GM12878 (cell line): ENCODE results near the gene SYCP2. TPM values are rescaled to one million over a fixed set of nuclear protein-coding genes. Genes with fewer than 3 reads are reported as not detected.
A peak's percentile ranks its signal among the peaks of the same experiment; 100 is the strongest.

Source experiments
- ATAC-seq: fragments of 200-7000 bp; cut with Tn5 transposase; 3 replicates; pipeline ENCODE4 v1.9.1; 2020; ENCODE audit warnings: mild to moderate bottlenecking, moderate library complexity
- BruUV-seq: library from RNA; stranded (reverse); fragments of 400-500 nt; replicated peaks from 2 replicates; lab custom pipeline; 2021; lab: Mats Ljungman, UMichigan
- CTCF ChIA-PET: fragments of 300-600 bp; sonication (Branson Sonifier 250); formaldehyde crosslinking; extraction: SDS; loops from one replicate; lab custom pipeline; 2021; ENCODE audit warnings: inconsistent platforms; lab: Yijun Ruan, JAX
- POLR2A ChIA-PET: fragments of 350-600 bp; formaldehyde crosslinking; extraction: SDS; loops from one replicate; lab custom pipeline; 2021; ENCODE audit warnings: inconsistent platforms; lab: Charles Lee
- RAD21 ChIA-PET: fragments of 300-600 bp; sonication (Branson Sonifier 250); formaldehyde crosslinking; loops from one replicate; lab custom pipeline; 2023; ENCODE audit warnings: antibody characterized with exemption; ENCODE audit not compliant: unreplicated experiment; lab: Charles Lee
- SMC1A ChIA-PET: fragments of 300-600 bp; sonication (Branson Sonifier 250); formaldehyde crosslinking; loops from one replicate; lab custom pipeline; 2023; ENCODE audit not compliant: unreplicated experiment, uncharacterized antibody; lab: Charles Lee
- DNase-seq: peaks from one replicate; pipeline ENCODE4 v3.0.0-alpha.2; 2011; ENCODE audit warnings: low read depth, low spot score
- FAIRE-seq: peaks from 3 replicates; lab custom pipeline; 2011; peaks lifted over from hg19 to GRCh38; lab: Jason Lieb, UNC
- H2AFZ ChIP-seq: 2 replicates; pipeline ENCODE4 v1.6.0; 2011; ENCODE audit warnings: low read depth, low read length, control low read depth; ENCODE audit not compliant: control insufficient read depth
- H3K27ac ChIP-seq: 2 replicates; pipeline ENCODE4 v1.5.1; 2011; ENCODE audit warnings: control low read depth; ENCODE audit not compliant: control insufficient read depth, insufficient read depth
- H3K27me3 ChIP-seq, 2 experiments: replicated peaks in 1 of 2; 2 replicates each; pipeline versions ENCODE4 v1.6.0 to v1.6.1; 2011; ENCODE audit warnings: low read length in 1 of 2; ENCODE audit not compliant: control insufficient read depth in 2 of 2, insufficient read depth in 2 of 2
- H3K36me3 ChIP-seq, 2 experiments: 2 replicates each; pipeline ENCODE4 v1.5.1; 2011; ENCODE audit warnings: low read length in 1 of 2; ENCODE audit not compliant: control insufficient read depth in 2 of 2, insufficient read depth in 2 of 2
- H3K4me1 ChIP-seq: 2 replicates; pipeline ENCODE4 v1.6.1; 2011; ENCODE audit warnings: mild to moderate bottlenecking, low read length, moderate library complexity, mixed read lengths; ENCODE audit not compliant: control insufficient read depth, insufficient read depth
- H3K4me2 ChIP-seq: 2 replicates; pipeline ENCODE4 v1.6.0; 2011; ENCODE audit warnings: control low read depth; ENCODE audit not compliant: control insufficient read depth, insufficient read depth
- H3K4me3 ChIP-seq: fragments of 200-600 bp; sonication (generic); 2 replicates; pipeline ENCODE4 v1.5.1; 2016
- H3K79me2 ChIP-seq: 2 replicates; pipeline ENCODE4 v1.6.0; 2011; ENCODE audit warnings: low read length; ENCODE audit not compliant: control insufficient read depth, insufficient read depth
- H3K9ac ChIP-seq: 2 replicates; pipeline ENCODE4 v1.8.0; 2011; ENCODE audit warnings: low read length, control low read depth, mixed read lengths; ENCODE audit not compliant: control insufficient read depth, insufficient read depth
- H3K9me3 ChIP-seq: replicated peaks from 3 replicates; pipeline ENCODE4 v1.5.1; 2011; ENCODE audit warnings: mild to moderate bottlenecking, low read length; ENCODE audit not compliant: control insufficient read depth, insufficient read depth
- H4K20me1 ChIP-seq: 2 replicates; pipeline ENCODE4 v1.6.0; 2011; ENCODE audit not compliant: control insufficient read depth, insufficient read depth
- RAD21 ChIP-seq: IDR thresholded peaks from 2 replicates; pipeline ENCODE4 v1.6.1; 2011; ENCODE audit warnings: mild to moderate bottlenecking, low read depth, low read length, moderate library complexity; ENCODE audit not compliant: insufficient read depth
- RCOR1 ChIP-seq: conservative IDR thresholded peaks from 2 replicates; pipeline ENCODE4 v1.6.1; 2012; ENCODE audit warnings: low read depth, low read length, improper control_type of control experiment
- TARDBP ChIP-seq: IDR thresholded peaks from 2 replicates; pipeline ENCODE4 v1.6.1; 2016; ENCODE audit warnings: borderline replicate concordance
- WGBS: methylation state at CpG from one replicate; pipeline ENCODE4 v1.1.6; 2016; ENCODE audit warnings: low lambda C conversion rate; ENCODE audit not compliant: insufficient replicate concordance, insufficient coverage; ENCODE audit errors: missing lambda C conversion rate; 5-methylcytosine and 5-hydroxymethylcytosine counted together
- in situ Hi-C: fragments of 300-500 bp; cut with MboI; formaldehyde crosslinking; loops from 9 replicates; pipeline ENCODE4 v1.14.3; 2018; ENCODE audit warnings: mixed read lengths
- intact Hi-C: fragments of 100-400 bp; cut with micrococcal nuclease; formaldehyde crosslinking; loops from one replicate; pipeline ENCODE4 v1.14.2; 2022; ENCODE audit not compliant: unreplicated experiment
- polyA plus RNA-seq, 11 experiments: library from polyadenylated mRNA; depleted of rRNA in 4 of 11; unstranded in 6 of 11; stranded (reverse) in 5 of 11; fragments of >200 nt; fragmentation: Nextera tagmentation in 4 of 11; fragmentation: Illumina TruSeq in 1 of 11; extraction: Ambion mirVana in 4 of 11; extraction: Trizol in 1 of 11; gene quantifications; 1 replicate in 1 of 11; 2 replicates in 10 of 11; pipeline versions ENCODE4 v1.2.1 to v1.2.3, GENCODE V29; 2011 to 2016; ENCODE audit warnings: inconsistent platforms in 2 of 11, missing spikeins in 2 of 11, low read depth in 1 of 11
- total RNA-seq, 4 experiments: library from RNA; depleted of rRNA in 3 of 4; stranded (reverse); fragments of >200 nt in 3 of 4; fragmentation: Illumina TruSeq in 1 of 4; extraction: Trizol in 1 of 4; gene quantifications; 2 replicates each; pipeline versions ENCODE4 v1.2.1 to v1.2.3, GENCODE V29; 2013 to 2021
- TF ChIP-seq, protein P1 (sequence below), 3 experiments: IDR thresholded peaks in 2 of 3; conservative IDR thresholded peaks in 1 of 3; 2 replicates each; pipeline ENCODE4 v1.5.1; 2011; ENCODE audit warnings: low read depth in 3 of 3, low read length in 3 of 3, mild to moderate bottlenecking in 3 of 3, control low read depth in 2 of 3, moderate library complexity in 2 of 3, inconsistent platforms in 1 of 3, mixed read lengths in 1 of 3; ENCODE audit not compliant: control insufficient read depth in 2 of 3, insufficient read depth in 1 of 3; ENCODE audit errors: extremely low read depth in 1 of 3
- TF ChIP-seq, protein P2 (sequence below): IDR thresholded peaks from 2 replicates; pipeline ENCODE4 v1.6.1; 2012; ENCODE audit warnings: low read depth, low read length, improper control_type of control experiment

SYCP2 gene
- total and polyA plus RNA-seq, 10 of the 15 experiments (the other 5 are each of a cell fraction or from before 2014, with no cell fraction given) = 0.01 to 0.18 (median 0.09) TPM; not detected in 2

GRCh38 chr20:59955131-59955796 lies 21.8 kb upstream of the SYCP2 start:
- FAIRE-seq = no peak
- SMC1A ChIA-PET = interaction anchor here (0.6 kb wide), 1 partner anchor 43 kb away, joined by 3 read pairs; no protein-coding TSS in a partner anchor
- intact Hi-C loops = no loop called here
- DNase-seq = no peak
- no peaks in the 10 kb centered on the region for H3K9me3 ChIP-seq
- in situ Hi-C loops = no loop called here
- no peaks in the 10 kb centered on the region for H3K79me2 ChIP-seq
- WGBS = 58% methylated on average over 8 of the region's 8 CpGs
- ATAC-seq = peak; percentile 56
- H3K4me3 ChIP-seq = no peak overlapping the region
- POLR2A ChIA-PET = no interaction called here
- no peak overlapping the region for H2AFZ ChIP-seq
- no peaks in the 10 kb centered on the region for H3K27me3 ChIP-seq
- TF ChIP-seq, protein P1, sequence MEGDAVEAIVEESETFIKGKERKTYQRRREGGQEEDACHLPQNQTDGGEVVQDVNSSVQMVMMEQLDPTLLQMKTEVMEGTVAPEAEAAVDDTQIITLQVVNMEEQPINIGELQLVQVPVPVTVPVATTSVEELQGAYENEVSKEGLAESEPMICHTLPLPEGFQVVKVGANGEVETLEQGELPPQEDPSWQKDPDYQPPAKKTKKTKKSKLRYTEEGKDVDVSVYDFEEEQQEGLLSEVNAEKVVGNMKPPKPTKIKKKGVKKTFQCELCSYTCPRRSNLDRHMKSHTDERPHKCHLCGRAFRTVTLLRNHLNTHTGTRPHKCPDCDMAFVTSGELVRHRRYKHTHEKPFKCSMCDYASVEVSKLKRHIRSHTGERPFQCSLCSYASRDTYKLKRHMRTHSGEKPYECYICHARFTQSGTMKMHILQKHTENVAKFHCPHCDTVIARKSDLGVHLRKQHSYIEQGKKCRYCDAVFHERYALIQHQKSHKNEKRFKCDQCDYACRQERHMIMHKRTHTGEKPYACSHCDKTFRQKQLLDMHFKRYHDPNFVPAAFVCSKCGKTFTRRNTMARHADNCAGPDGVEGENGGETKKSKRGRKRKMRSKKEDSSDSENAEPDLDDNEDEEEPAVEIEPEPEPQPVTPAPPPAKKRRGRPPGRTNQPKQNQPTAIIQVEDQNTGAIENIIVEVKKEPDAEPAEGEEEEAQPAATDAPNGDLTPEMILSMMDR (IDR thresholded peaks at IDR 0.05 in 2 of 3, conservative IDR thresholded peaks at IDR 0.05 in 1 of 3; ENCODE audit: control insufficient read depth in 2 of 3, extremely low read depth in 1 of 3, insufficient read depth in 1 of 3, low read depth in 3 of 3, low read length in 3 of 3) = peak in 2 of 3 experiments; percentile 24 to 30; a peak in 3 of 6 replicates
- TF ChIP-seq RCOR1 = no peak
- no peak for TF ChIP-seq TARDBP
- TF ChIP-seq RAD21 = peak; percentile 25; the same call in 1 of the 2 replicates
- TF ChIP-seq, protein P2, sequence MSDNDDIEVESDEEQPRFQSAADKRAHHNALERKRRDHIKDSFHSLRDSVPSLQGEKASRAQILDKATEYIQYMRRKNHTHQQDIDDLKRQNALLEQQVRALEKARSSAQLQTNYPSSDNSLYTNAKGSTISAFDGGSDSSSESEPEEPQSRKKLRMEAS = no peak
- TF ChIP-seq, all 136 proteins: peak for 2
- Histone ChIP-seq H4K20me1 (no peaks in the 10 kb centered on the region), H3K4me1 (no peaks in the 10 kb centered on the region), H3K27ac (no peak overlapping the region), H3K36me3 (no peaks in the 10 kb centered on the region; a peak in 1 of 4 replicates), H3K9ac (no peak overlapping the region), H3K4me2 (no peak overlapping the region)
- CTCF ChIA-PET = interaction anchor here (1.0 to 12.8 kb wide), 3 partner anchors 18 to 102 kb away, joined by 3 to 173 read pairs (median 4); partner anchors contain the start of genes FAM217B, PPP1R3D and SYCP2
- RAD21 ChIA-PET = interaction anchor here (0.8 to 1.3 kb wide), 3 partner anchors 14 to 21 kb away, joined by 3 to 5 read pairs (median 4); partner anchors contain the start of genes FAM217B and PPP1R3D
- no TSS peak for BruUV-seq
